H9 (cell line): ENCODE measurements around the gene DCDC2C. TPM values are rescaled to one million over a fixed set of nuclear protein-coding genes. Genes with fewer than 3 reads are reported as not detected.

ENCODE experiments used
- DNase-seq: peaks from one replicate; pipeline ENCODE4 v3.0.0-alpha.2; 2017
- H2AFZ ChIP-seq: one replicate; pipeline ENCODE4 v1.6.1; 2013; ENCODE audit warnings: mild to moderate bottlenecking, low read length, control low read depth, moderate library complexity
- H2AK5ac ChIP-seq: 2 replicates; pipeline ENCODE4 v1.6.1; 2013; ENCODE audit warnings: low read length, control low read depth, mixed read lengths; ENCODE audit not compliant: insufficient read length
- H2BK120ac ChIP-seq: one replicate; pipeline ENCODE4 v1.6.1; 2013; ENCODE audit warnings: low read depth, mild to moderate bottlenecking, low read length, control low read depth, inconsistent platforms; ENCODE audit not compliant: poor library complexity, severe bottlenecking
- H2BK12ac ChIP-seq: 2 replicates; pipeline ENCODE4 v1.6.1; 2013; ENCODE audit warnings: low read length, control low read depth, mixed read lengths, low read depth; ENCODE audit not compliant: insufficient read length
- H2BK15ac ChIP-seq: 2 replicates; pipeline ENCODE4 v1.6.1; 2013; ENCODE audit warnings: low read depth, low read length, control low read depth
- H2BK20ac ChIP-seq: one replicate; pipeline ENCODE4 v1.6.1; 2013; ENCODE audit warnings: low read depth, mild to moderate bottlenecking, low read length, control low read depth, inconsistent platforms; ENCODE audit not compliant: poor library complexity, severe bottlenecking
- H2BK5ac ChIP-seq: 2 replicates; pipeline ENCODE4 v1.6.1; 2013; ENCODE audit warnings: low read length, control low read depth, mixed read lengths; ENCODE audit not compliant: insufficient read length
- H3K14ac ChIP-seq: 2 replicates; pipeline ENCODE4 v1.6.1; 2013; ENCODE audit warnings: low read length, control low read depth; ENCODE audit not compliant: insufficient read depth
- H3K18ac ChIP-seq: 2 replicates; pipeline ENCODE4 v1.6.1; 2013; ENCODE audit warnings: low read depth, mild to moderate bottlenecking, mixed read lengths, low read length, control low read depth; ENCODE audit not compliant: insufficient read length
- H3K23ac ChIP-seq: 2 replicates; pipeline ENCODE4 v1.6.1; 2013; ENCODE audit warnings: low read length, control low read depth, mixed read lengths, low read depth; ENCODE audit not compliant: insufficient read length
- H3K23me2 ChIP-seq: 2 replicates; pipeline ENCODE4 v1.6.1; 2013; ENCODE audit warnings: low read depth, mild to moderate bottlenecking, mixed read lengths, low read length, control low read depth; ENCODE audit not compliant: insufficient read length, poor library complexity, severe bottlenecking
- H3K27ac ChIP-seq: 2 replicates; pipeline ENCODE4 v1.5.1; 2013; ENCODE audit warnings: low read length, control low read depth, mixed read lengths, low read depth; ENCODE audit not compliant: insufficient read length
- H3K27me3 ChIP-seq: 2 replicates; pipeline ENCODE4 v1.6.1; 2013; ENCODE audit warnings: low read length, control low read depth, inconsistent platforms; ENCODE audit not compliant: insufficient read depth
- H3K4ac ChIP-seq: 2 replicates; pipeline ENCODE4 v1.6.1; 2013; ENCODE audit warnings: low read depth, mild to moderate bottlenecking, control low read depth, inconsistent platforms, low read length, moderate library complexity
- H3K4me1 ChIP-seq: 2 replicates; pipeline ENCODE4 v1.6.1; 2013; ENCODE audit warnings: low read length, control low read depth, inconsistent platforms; ENCODE audit not compliant: insufficient read depth
- H3K4me2 ChIP-seq: 2 replicates; pipeline ENCODE4 v1.6.1; 2013; ENCODE audit warnings: low read length, control low read depth, mixed read lengths; ENCODE audit not compliant: insufficient read length, insufficient read depth
- H3K56ac ChIP-seq: 2 replicates; pipeline ENCODE4 v1.6.1; 2013; ENCODE audit warnings: low read depth, mild to moderate bottlenecking, mixed read lengths, low read length, control low read depth; ENCODE audit not compliant: insufficient read length
- H3K79me1 ChIP-seq: 2 replicates; pipeline ENCODE4 v1.6.1; 2013; ENCODE audit warnings: low read depth, mild to moderate bottlenecking, moderate library complexity, low read length, control low read depth, inconsistent platforms; ENCODE audit not compliant: insufficient read depth, poor library complexity, severe bottlenecking
- H3K79me2 ChIP-seq: 2 replicates; pipeline ENCODE4 v1.6.1; 2013; ENCODE audit warnings: low read length, control low read depth, inconsistent platforms; ENCODE audit not compliant: insufficient read depth
- H3K9ac ChIP-seq: 2 replicates; pipeline ENCODE4 v1.6.1; 2013; ENCODE audit warnings: low read length, control low read depth, mixed read lengths; ENCODE audit not compliant: insufficient read length; ENCODE audit errors: extremely low read depth
- H3K9me3 ChIP-seq: one replicate; pipeline ENCODE4 v1.6.1; 2013; ENCODE audit warnings: low read depth, low read length, inconsistent platforms; ENCODE audit not compliant: control insufficient read depth
- H3T11ph ChIP-seq: one replicate; pipeline ENCODE4 v1.6.1; 2013; ENCODE audit warnings: mild to moderate bottlenecking, low read length, control low read depth, inconsistent platforms
- H4K20me1 ChIP-seq: one replicate; pipeline ENCODE4 v1.6.1; 2013; ENCODE audit not compliant: control insufficient read depth, insufficient read length, insufficient read depth
- H4K5ac ChIP-seq: 2 replicates; pipeline ENCODE4 v1.6.1; 2013; ENCODE audit warnings: low read depth, mild to moderate bottlenecking, mixed read lengths, low read length, control low read depth; ENCODE audit not compliant: insufficient read length
- H4K8ac ChIP-seq: replicated peaks from 2 replicates; pipeline ENCODE4 v1.6.1; 2013; ENCODE audit warnings: low read length, control low read depth, mixed read lengths, low read depth; ENCODE audit not compliant: insufficient read length
- H4K91ac ChIP-seq: 2 replicates; pipeline ENCODE4 v1.6.1; 2013; ENCODE audit warnings: low read depth, mild to moderate bottlenecking, moderate library complexity, mixed read lengths, low read length, control low read depth; ENCODE audit not compliant: insufficient read length
- H3K27ac Mint-ChIP-seq, 3 experiments: 2 replicates in 2 of 3; 3 replicates in 1 of 3; pipeline ENCODE4 v1.8.0; 2020 to 2021; ENCODE audit warnings: mixed read lengths in 3 of 3, mild to moderate bottlenecking in 1 of 3, moderate library complexity in 1 of 3
- H3K27me3 Mint-ChIP-seq: 2 replicates; pipeline ENCODE4 v1.8.0; 2021; ENCODE audit warnings: low read depth, mild to moderate bottlenecking, moderate library complexity, mixed read lengths
- H3K36me3 Mint-ChIP-seq, 3 experiments: 2 replicates in 2 of 3; 3 replicates in 1 of 3; pipeline ENCODE4 v1.8.0; 2020 to 2021; ENCODE audit warnings: low read depth in 3 of 3, mixed read lengths in 3 of 3; ENCODE audit not compliant: insufficient read depth in 1 of 3
- H3K4me1 Mint-ChIP-seq, 2 experiments: 2 replicates each; pipeline ENCODE4 v1.8.0; 2020; ENCODE audit warnings: mixed read lengths in 2 of 2
- H3K4me3 Mint-ChIP-seq, 2 experiments: 2 replicates in 1 of 2; 3 replicates in 1 of 2; pipeline ENCODE4 v1.8.0; 2020 to 2021; ENCODE audit warnings: mild to moderate bottlenecking in 2 of 2, mixed read lengths in 2 of 2, moderate library complexity in 1 of 2
- H3K9me3 Mint-ChIP-seq, 2 experiments: 2 replicates in 1 of 2; 3 replicates in 1 of 2; pipeline ENCODE4 v1.8.0; 2020; ENCODE audit warnings: mild to moderate bottlenecking in 2 of 2, mixed read lengths in 2 of 2, moderate library complexity in 1 of 2
- WGBS: extraction: QIAGEN DNeasy Blood & Tissue Kit; methylation state at CpG from one replicate; pipeline ENCODE4 v1.1.7; 2013; ENCODE audit warnings: missing lambda C conversion rate, low lambda C conversion rate, mixed read lengths; ENCODE audit not compliant: insufficient read length; ENCODE audit errors: extremely low coverage; 5-methylcytosine and 5-hydroxymethylcytosine counted together
- total RNA-seq: library from RNA; stranded (reverse); gene quantifications from 2 replicates; pipeline ENCODE4 v1.2.1, GENCODE V29; 2021
- TF ChIP-seq, protein P1 (sequence below): fragments of 200-600 bp; sonication (generic); conservative IDR thresholded peaks from 3 replicates; pipeline ENCODE4 v1.8.0; 2021; ENCODE audit warnings: antibody characterized with exemption, mild to moderate bottlenecking

The DCDC2C gene
- total RNA-seq, 1 experiment from 2014 or later: not detected

DNA sequence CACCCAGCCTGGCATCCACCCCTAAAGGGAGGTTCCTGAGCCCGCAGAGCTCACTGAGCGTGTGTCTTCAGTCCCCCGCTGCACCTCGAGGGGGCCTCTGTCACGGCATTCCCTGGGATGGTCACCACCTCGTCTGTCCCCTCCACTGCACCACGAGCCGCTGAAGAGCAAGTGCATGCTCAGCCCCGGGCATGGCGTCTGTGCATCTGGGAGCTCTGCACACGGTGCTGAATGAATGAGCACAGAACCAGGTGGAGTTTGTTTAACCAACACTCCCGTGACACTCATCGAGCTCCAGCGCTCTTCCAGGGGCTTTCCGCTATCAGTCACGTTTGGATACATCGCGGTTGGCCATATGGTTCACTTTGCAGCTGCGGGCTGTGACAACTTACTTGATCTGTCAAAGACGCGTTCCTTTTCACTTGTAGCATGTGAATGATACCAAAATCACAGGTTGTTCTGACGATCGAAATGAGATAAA, 36.2 kb upstream of the DCDC2C start:
- TF ChIP-seq, protein P1, sequence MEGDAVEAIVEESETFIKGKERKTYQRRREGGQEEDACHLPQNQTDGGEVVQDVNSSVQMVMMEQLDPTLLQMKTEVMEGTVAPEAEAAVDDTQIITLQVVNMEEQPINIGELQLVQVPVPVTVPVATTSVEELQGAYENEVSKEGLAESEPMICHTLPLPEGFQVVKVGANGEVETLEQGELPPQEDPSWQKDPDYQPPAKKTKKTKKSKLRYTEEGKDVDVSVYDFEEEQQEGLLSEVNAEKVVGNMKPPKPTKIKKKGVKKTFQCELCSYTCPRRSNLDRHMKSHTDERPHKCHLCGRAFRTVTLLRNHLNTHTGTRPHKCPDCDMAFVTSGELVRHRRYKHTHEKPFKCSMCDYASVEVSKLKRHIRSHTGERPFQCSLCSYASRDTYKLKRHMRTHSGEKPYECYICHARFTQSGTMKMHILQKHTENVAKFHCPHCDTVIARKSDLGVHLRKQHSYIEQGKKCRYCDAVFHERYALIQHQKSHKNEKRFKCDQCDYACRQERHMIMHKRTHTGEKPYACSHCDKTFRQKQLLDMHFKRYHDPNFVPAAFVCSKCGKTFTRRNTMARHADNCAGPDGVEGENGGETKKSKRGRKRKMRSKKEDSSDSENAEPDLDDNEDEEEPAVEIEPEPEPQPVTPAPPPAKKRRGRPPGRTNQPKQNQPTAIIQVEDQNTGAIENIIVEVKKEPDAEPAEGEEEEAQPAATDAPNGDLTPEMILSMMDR: no peak
- Mint-ChIP-seq H3K9me3 (no peaks in the 10 kb centered on the region; a peak in 2 of 5 replicates), H3K27ac (no peak overlapping the region), H3K27me3 (peaks cover 4% of the 10 kb centered on the region), H3K4me3 (no peak overlapping the region; a peak in 1 of 5 replicates), H3K4me1 (peaks cover 2 to 5% of the 10 kb centered on the region in 2 experiments; a peak in 2 of 4 replicates), H3K36me3 (no peaks in the 10 kb centered on the region)
- DNase-seq: no peak
- no peak overlapping the region for H3K18ac ChIP-seq
- H3K56ac ChIP-seq: no peak overlapping the region
- no peak overlapping the region for H2BK120ac ChIP-seq
- no peak overlapping the region for H2BK12ac ChIP-seq
- H2AFZ ChIP-seq: no peak overlapping the region
- H4K20me1 ChIP-seq: peaks cover 2% of the 10 kb centered on the region
- no peak overlapping the region for H2AK5ac ChIP-seq
- H3K9ac ChIP-seq: no peak overlapping the region
- H3K27me3 ChIP-seq: no peaks in the 10 kb centered on the region
- H3T11ph ChIP-seq: no peak overlapping the region
- no peak overlapping the region for H3K4me2 ChIP-seq
- H4K8ac ChIP-seq: no peak overlapping the region
- H3K27ac ChIP-seq: no peak overlapping the region
- H3K4me1 ChIP-seq: no peaks in the 10 kb centered on the region
- no CpG with 5 or more reads among the region's 23 CpGs for WGBS
- no peaks in the 10 kb centered on the region for H3K79me1 ChIP-seq
- H3K23me2 ChIP-seq: peaks cover 2% of the 10 kb centered on the region
- H4K5ac ChIP-seq: no peak overlapping the region
- H3K4ac ChIP-seq: no peak overlapping the region
- H4K91ac ChIP-seq: no peak overlapping the region
- H2BK15ac ChIP-seq: no peak overlapping the region
- H3K9me3 ChIP-seq: no peaks in the 10 kb centered on the region
- H3K79me2 ChIP-seq: no peaks in the 10 kb centered on the region
- no peak overlapping the region for H2BK20ac ChIP-seq
- H3K14ac ChIP-seq: no peak overlapping the region
- no peak overlapping the region for H3K23ac ChIP-seq
- H2BK5ac ChIP-seq: no peak overlapping the region
